Type B pancreatic cell (in vitro differentiated cells): ENCODE data around the gene KNDC1. TPM values are rescaled to one million over a fixed set of nuclear protein-coding genes. Genes with fewer than 3 reads are reported as not detected.

Source experiments
- DNase-seq: peaks from one replicate; pipeline ENCODE4 v3.0.0; 2021; ENCODE audit warnings: mixed read lengths; ENCODE audit not compliant: unreplicated experiment; ENCODE audit errors: extremely low spot score
- H3K27ac Mint-ChIP-seq: 2 replicates; pipeline ENCODE4 v1.8.0; 2021; ENCODE audit warnings: mild to moderate bottlenecking, mixed read lengths
- H3K27me3 Mint-ChIP-seq: 2 replicates; pipeline ENCODE4 v1.8.0; 2021; ENCODE audit warnings: mixed read lengths
- H3K36me3 Mint-ChIP-seq: 2 replicates; pipeline ENCODE4 v1.8.0; 2021; ENCODE audit warnings: mixed read lengths
- H3K4me1 Mint-ChIP-seq: one replicate; pipeline ENCODE4 v1.8.0; 2021; ENCODE audit warnings: mixed read lengths; ENCODE audit not compliant: unreplicated experiment
- H3K4me3 Mint-ChIP-seq: 2 replicates; pipeline ENCODE4 v1.8.0; 2021; ENCODE audit warnings: mild to moderate bottlenecking, mixed read lengths
- H3K9me3 Mint-ChIP-seq: 2 replicates; pipeline ENCODE4 v1.8.0; 2021; ENCODE audit warnings: mixed read lengths
- CTCF ChIP-seq: fragments of 200-600 bp; sonication (generic); conservative IDR thresholded peaks from 2 replicates; pipeline ENCODE4 v1.5.0; 2021; ENCODE audit warnings: antibody characterized with exemption, mild to moderate bottlenecking
- total RNA-seq: library from RNA; stranded (reverse); gene quantifications from 2 replicates; pipeline ENCODE4 v1.2.1, GENCODE V29; 2021; ENCODE audit warnings: low replicate concordance

The KNDC1 gene
- total RNA-seq, 1 donor from 2014 or later, result 6.4 TPM

GRCh38 chr10:133225707-133226191 lies 65.7 kb downstream of the KNDC1 start:
- TF ChIP-seq CTCF, result no peak
- Mint-ChIP-seq H3K27ac (no peak overlapping the region), H3K9me3 (no peaks in the 10 kb centered on the region), H3K36me3 (no peaks in the 10 kb centered on the region), H3K27me3 (peaks cover 56% of the 10 kb centered on the region), H3K4me3 (no peak overlapping the region), H3K4me1 (no peaks in the 10 kb centered on the region)
- no peak for DNase-seq

- no peak overlapping the region for H3K27ac Mint-ChIP-seq
- peaks cover 53% of the 10 kb centered on the region for H3K27me3 Mint-ChIP-seq
- no peak for DNase-seq
- no peak overlapping the region for H3K4me3 Mint-ChIP-seq
- H3K9me3 Mint-ChIP-seq, result no peaks in the 10 kb centered on the region
- H3K4me1 Mint-ChIP-seq, result no peaks in the 10 kb centered on the region
- TF ChIP-seq CTCF, result no peak
- no peaks in the 10 kb centered on the region for H3K36me3 Mint-ChIP-seq
Observed at GRCh38 chr10:133226251-133226808, 66.3 kb downstream of the KNDC1 start.

- no peak overlapping the region for H3K27ac Mint-ChIP-seq
- H3K4me3 Mint-ChIP-seq, result no peak overlapping the region
- H3K27me3 Mint-ChIP-seq, result peaks cover 57% of the 10 kb centered on the region
- H3K9me3 Mint-ChIP-seq, result no peaks in the 10 kb centered on the region
- TF ChIP-seq CTCF, result no peak
- H3K36me3 Mint-ChIP-seq, result no peaks in the 10 kb centered on the region
- no peak for DNase-seq
- H3K4me1 Mint-ChIP-seq, result no peaks in the 10 kb centered on the region
Observed at GRCh38 chr10:133227256-133227655, 67.2 kb downstream of the KNDC1 start.

GRCh38 chr10:133229265-133230043 lies 69.4 kb downstream of the KNDC1 start:
- no peaks in the 10 kb centered on the region for H3K4me1 Mint-ChIP-seq
- H3K9me3 Mint-ChIP-seq, result no peaks in the 10 kb centered on the region
- H3K27ac Mint-ChIP-seq, result no peak overlapping the region
- peak overlapping the region; percentile 9 for H3K4me3 Mint-ChIP-seq
- H3K27me3 Mint-ChIP-seq, result peaks cover 71% of the 10 kb centered on the region
- no peak for TF ChIP-seq CTCF
- no peaks in the 10 kb centered on the region for H3K36me3 Mint-ChIP-seq
- no peak for DNase-seq

GRCh38 chr10:133230044-133230361 lies 70.0 kb downstream of the KNDC1 start, which contains the start of gene UTF1:
TSS of gene UTF1 (plus strand) at chr10:133230217. CDS start at chr10:133230289, 72 bp downstream.
- DNase-seq, result no peak
- Mint-ChIP-seq H3K9me3 (no peaks in the 10 kb centered on the region), H3K27ac (no peak within 1 kb of the TSS), H3K27me3 (peaks cover 74% of the 10 kb centered on the region), H3K36me3 (no peaks in the 10 kb centered on the region), H3K4me1 (no peaks in the 10 kb centered on the region), H3K4me3 (peak within 1 kb of the TSS; percentile 9)
- TF ChIP-seq CTCF, result no peak
